Endothelial cell of umbilical vein (primary cell): ENCODE data around the gene PRSS35.

Source experiments
- POLR2A ChIP-seq: IDR thresholded peaks from 2 replicates; pipeline ENCODE4 v1.6.1; 2012; ENCODE audit warnings: low read depth, mild to moderate bottlenecking, control low read depth, low read length
- TF ChIP-seq, protein P1 (sequence below), 2 donors: IDR thresholded peaks; 1 replicate in 1 of 2; 2 replicates in 1 of 2; pipeline ENCODE4 v1.5.1; 2011; ENCODE audit warnings: low read length in 2 of 2, mild to moderate bottlenecking in 2 of 2, moderate library complexity in 2 of 2, control low read depth in 1 of 2, inconsistent platforms in 1 of 2, low read depth in 1 of 2; ENCODE audit not compliant: insufficient read depth in 1 of 2; ENCODE audit errors: extremely low read depth in 1 of 2
- TF ChIP-seq, protein P2 (sequence below): IDR thresholded peaks from 2 replicates; pipeline ENCODE4 v1.6.1; 2011; ENCODE audit not compliant: insufficient read depth, insufficient read length

DNA sequence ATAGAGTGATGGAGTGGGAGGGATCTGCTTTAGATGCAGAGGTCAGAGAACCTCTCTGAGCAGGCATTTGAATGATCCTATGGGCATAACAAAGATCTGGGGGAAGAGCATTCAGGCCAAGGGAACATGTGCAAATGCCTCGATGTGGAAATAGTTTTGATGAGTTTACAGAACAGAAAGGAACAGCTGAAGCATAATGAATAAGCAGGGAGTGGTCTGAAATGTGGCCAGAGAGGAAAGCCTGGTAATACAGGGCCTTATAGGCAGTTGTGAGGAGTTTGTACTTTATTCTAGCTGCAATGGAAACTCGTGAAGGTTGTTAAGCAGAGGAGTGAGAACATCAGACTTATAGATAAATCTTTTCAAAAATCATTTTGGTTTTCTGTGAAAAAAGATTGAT, 48.4 kb upstream of the PRSS35 start:
- TF ChIP-seq POLR2A: no peak
- TF ChIP-seq, protein P1, sequence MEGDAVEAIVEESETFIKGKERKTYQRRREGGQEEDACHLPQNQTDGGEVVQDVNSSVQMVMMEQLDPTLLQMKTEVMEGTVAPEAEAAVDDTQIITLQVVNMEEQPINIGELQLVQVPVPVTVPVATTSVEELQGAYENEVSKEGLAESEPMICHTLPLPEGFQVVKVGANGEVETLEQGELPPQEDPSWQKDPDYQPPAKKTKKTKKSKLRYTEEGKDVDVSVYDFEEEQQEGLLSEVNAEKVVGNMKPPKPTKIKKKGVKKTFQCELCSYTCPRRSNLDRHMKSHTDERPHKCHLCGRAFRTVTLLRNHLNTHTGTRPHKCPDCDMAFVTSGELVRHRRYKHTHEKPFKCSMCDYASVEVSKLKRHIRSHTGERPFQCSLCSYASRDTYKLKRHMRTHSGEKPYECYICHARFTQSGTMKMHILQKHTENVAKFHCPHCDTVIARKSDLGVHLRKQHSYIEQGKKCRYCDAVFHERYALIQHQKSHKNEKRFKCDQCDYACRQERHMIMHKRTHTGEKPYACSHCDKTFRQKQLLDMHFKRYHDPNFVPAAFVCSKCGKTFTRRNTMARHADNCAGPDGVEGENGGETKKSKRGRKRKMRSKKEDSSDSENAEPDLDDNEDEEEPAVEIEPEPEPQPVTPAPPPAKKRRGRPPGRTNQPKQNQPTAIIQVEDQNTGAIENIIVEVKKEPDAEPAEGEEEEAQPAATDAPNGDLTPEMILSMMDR (IDR thresholded peaks at IDR 0.05; ENCODE audit: extremely low read depth in 1 of 2, insufficient read depth in 1 of 2, low read depth in 1 of 2, low read length in 2 of 2): no peak
- TF ChIP-seq, protein P2, sequence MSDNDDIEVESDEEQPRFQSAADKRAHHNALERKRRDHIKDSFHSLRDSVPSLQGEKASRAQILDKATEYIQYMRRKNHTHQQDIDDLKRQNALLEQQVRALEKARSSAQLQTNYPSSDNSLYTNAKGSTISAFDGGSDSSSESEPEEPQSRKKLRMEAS: no peak
